ENCODE measurements around the gene DNAAF1.

DNA sequence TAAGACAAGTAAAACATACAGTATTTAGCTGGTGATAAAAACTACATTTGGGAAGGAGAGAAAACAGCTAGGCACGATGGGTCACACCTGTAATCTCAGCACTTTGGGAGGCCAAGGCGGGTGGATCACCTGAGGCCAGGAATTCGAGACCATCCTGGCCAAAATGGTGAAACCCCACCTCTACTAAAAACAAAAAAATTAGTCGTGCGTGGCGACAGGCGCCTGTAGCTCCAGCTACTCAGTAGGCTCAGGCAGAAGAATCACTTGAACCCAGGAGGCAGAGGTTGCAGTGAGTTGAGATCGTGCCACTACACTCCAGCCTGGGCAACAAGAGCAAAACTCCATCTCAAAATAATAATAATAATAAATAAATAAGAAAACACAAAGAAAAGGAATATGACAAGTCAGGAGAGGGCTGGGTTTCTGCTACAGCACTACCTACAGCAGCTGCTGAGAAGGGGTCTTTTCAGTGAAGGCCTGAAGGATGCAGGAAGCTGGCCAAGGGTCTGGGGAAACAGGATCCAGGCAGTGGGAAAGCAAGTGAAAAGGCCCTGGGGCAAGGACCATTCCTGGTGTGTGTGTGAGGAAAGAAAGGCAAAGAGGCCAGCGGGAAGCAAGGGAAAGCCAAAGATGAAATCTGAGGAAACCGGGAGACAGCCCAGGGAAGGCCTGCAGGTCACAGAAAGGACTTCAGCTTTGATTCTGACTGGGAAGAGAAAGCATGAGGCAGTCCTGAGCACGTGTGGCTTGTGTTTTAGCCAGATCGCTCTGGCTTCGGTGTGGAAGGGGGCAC lies 39.0 kb upstream of the DNAAF1 start:
- TF ChIP-seq ZNF416 (tag by site-specific recombination; IDR thresholded peaks at IDR 0.05), result no peak
- no peak for TF ChIP-seq ZFP41 (tag by site-specific recombination; IDR thresholded peaks at IDR 0.05; ENCODE audit: borderline replicate concordance)
- no peak for TF ChIP-seq REST (tag by site-specific recombination; IDR thresholded peaks at IDR 0.05)
- no peak for TF ChIP-seq ZNF561 (tag by site-specific recombination; IDR thresholded peaks at IDR 0.05; ENCODE audit: borderline replicate concordance)
- no peak for TF ChIP-seq GLI2 (tag by site-specific recombination; IDR thresholded peaks at IDR 0.05; ENCODE audit: borderline replicate concordance, low read depth)
- TF ChIP-seq, protein P1, sequence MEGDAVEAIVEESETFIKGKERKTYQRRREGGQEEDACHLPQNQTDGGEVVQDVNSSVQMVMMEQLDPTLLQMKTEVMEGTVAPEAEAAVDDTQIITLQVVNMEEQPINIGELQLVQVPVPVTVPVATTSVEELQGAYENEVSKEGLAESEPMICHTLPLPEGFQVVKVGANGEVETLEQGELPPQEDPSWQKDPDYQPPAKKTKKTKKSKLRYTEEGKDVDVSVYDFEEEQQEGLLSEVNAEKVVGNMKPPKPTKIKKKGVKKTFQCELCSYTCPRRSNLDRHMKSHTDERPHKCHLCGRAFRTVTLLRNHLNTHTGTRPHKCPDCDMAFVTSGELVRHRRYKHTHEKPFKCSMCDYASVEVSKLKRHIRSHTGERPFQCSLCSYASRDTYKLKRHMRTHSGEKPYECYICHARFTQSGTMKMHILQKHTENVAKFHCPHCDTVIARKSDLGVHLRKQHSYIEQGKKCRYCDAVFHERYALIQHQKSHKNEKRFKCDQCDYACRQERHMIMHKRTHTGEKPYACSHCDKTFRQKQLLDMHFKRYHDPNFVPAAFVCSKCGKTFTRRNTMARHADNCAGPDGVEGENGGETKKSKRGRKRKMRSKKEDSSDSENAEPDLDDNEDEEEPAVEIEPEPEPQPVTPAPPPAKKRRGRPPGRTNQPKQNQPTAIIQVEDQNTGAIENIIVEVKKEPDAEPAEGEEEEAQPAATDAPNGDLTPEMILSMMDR (tag by site-specific recombination; IDR thresholded peaks at IDR 0.05), result no peak
- TF ChIP-seq ZNF341 (tag by site-specific recombination; IDR thresholded peaks at IDR 0.05; ENCODE audit: low read depth), result no peak
